OCI-LY7 (cell line): ENCODE data around the gene FAM174C.

ENCODE experiments used
- EZH2phosphoT487 ChIP-seq: fragments of 200-600 bp; sonication (generic); IDR thresholded peaks from 2 replicates; pipeline ENCODE4 v1.6.1; 2018; ENCODE audit warnings: low read depth, borderline replicate concordance, mild to moderate bottlenecking, mixed run types, antibody characterized with exemption, low read length, moderate library complexity, mixed read lengths
- TF ChIP-seq, protein P1 (sequence below): fragments of 200-600 bp; sonication (generic); conservative IDR thresholded peaks from 2 replicates; pipeline ENCODE4 v1.5.1; 2014; ENCODE audit warnings: mild to moderate bottlenecking, antibody characterized with exemption, low read length, moderate library complexity, mixed read lengths

DNA sequence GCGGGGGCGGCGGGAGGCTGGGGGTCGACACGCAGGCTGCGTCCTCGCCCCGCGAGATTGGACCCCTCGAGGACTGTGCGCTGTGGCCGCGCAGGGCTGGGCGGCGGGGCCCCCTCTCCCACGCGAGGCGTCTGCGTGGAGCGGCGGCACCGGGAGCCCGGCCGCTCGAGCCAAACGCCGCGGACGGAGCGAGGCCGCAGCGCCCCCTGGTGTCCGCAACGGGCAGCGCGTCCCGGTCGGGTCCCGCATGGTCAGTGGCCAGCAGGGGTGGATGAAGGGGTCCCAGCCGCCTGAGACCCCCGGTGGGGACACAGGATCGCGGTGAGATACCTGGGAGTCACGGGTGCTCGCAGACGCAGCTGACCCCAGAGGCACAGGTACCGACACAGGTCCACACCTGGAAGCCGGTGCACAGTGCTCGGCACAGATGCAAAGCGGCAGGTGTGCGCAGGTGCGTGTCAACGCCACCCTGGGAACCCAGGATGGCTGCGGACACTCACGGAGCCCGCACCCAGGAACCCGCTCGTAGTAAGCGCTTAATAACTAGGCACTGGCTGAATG, 8.3 kb upstream of the FAM174C start:
- TF ChIP-seq, protein P1, sequence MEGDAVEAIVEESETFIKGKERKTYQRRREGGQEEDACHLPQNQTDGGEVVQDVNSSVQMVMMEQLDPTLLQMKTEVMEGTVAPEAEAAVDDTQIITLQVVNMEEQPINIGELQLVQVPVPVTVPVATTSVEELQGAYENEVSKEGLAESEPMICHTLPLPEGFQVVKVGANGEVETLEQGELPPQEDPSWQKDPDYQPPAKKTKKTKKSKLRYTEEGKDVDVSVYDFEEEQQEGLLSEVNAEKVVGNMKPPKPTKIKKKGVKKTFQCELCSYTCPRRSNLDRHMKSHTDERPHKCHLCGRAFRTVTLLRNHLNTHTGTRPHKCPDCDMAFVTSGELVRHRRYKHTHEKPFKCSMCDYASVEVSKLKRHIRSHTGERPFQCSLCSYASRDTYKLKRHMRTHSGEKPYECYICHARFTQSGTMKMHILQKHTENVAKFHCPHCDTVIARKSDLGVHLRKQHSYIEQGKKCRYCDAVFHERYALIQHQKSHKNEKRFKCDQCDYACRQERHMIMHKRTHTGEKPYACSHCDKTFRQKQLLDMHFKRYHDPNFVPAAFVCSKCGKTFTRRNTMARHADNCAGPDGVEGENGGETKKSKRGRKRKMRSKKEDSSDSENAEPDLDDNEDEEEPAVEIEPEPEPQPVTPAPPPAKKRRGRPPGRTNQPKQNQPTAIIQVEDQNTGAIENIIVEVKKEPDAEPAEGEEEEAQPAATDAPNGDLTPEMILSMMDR, result peak; percentile 93
- no peak for TF ChIP-seq EZH2phosphoT487
